Measurements from ENCODE around the gene FHIT. TPM values are rescaled to one million over a fixed set of nuclear protein-coding genes. Genes with fewer than 3 reads are reported as not detected.

Gene FHIT
- polyA plus RNA-seq, 1 donor: 35.8 TPM

DNA sequence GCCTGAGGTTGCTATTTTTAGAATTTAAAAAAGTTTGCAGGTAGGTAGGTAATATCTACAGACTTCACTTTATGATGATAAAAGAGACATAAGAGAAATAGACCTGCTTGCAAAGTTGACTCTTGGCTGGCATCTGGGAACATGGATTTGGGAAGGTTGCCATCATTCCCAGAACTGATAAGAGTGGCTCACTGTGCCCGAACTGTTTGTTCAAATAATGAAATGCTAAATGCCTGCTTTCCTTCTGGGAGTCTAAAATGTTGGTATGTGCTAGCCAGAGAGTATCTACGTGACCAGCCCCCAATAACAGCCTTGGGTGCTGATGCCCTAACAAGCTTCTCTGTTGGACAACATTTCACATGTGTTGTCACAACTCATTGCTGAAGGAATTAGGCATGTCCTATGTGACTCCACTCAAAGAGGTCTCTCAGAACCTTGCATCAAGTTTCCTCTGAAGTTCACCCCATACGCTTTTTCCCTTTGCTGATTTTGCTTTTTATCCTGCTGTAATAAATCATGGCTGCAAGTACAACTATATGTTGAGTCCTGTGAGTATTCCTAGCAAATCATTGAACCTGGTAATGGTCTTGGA, 95.5 kb downstream of the FHIT start:
- Histone ChIP-seq H3K9me3 (ENCODE audit: control insufficient read depth, low read depth, low read length) (no peaks in the 10 kb centered on the region), H3K27ac (ENCODE audit: low read length) (no peak overlapping the region), H3K4me3 (ENCODE audit: low read length) (no peak overlapping the region), H3K27me3 (ENCODE audit: control insufficient read depth, insufficient read depth, low read length) (no peaks in the 10 kb centered on the region), H3K4me1 (ENCODE audit: control insufficient read depth, insufficient read depth, low read length) (no peaks in the 10 kb centered on the region), H3K36me3 (ENCODE audit: control insufficient read depth, insufficient read depth, low read length) (no peaks in the 10 kb centered on the region)
- WGBS (ENCODE audit: insufficient coverage, low lambda C conversion rate): 80% methylated on average over 1 of the region's 3 CpGs
- no peak for DNase-seq

DNA sequence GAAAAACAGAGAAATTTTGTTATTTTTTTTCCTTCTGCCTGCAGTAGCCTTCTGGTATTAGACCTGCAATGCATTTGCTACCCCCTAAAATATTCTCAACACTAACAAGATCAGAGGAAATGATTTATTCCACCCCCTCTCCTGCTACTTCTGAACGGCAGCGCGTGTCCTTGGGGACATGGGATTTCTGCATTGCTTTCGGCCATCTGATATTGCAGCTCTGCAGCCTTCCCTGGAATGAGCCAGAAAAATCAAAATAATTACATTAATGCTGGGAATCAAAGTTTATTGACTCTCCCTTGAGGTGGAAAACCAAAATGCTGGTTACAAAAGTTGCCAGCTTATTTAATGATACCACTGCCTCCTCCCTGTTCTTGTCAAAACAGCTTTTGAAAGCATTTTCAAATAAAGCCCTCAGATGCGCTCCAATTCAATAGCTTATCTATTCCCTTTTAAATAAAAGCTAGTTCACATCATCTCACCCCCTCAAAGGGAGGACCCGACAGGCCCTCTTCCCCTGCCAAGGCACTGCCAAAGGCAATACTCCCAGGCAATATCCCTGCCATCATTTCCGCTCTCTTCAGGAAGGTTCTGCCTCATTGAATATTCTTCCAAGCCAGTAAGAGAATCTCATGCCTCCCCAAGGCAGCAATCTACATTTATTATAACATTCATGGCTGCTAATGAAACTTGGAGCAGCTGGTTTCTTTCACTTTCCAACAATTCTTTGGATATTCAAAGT, 96.6 kb downstream of the FHIT start:
- Histone ChIP-seq H3K36me3 (ENCODE audit: control insufficient read depth, insufficient read depth, low read length) (no peaks in the 10 kb centered on the region), H3K27me3 (ENCODE audit: control insufficient read depth, insufficient read depth, low read length) (no peaks in the 10 kb centered on the region), H3K9me3 (ENCODE audit: control insufficient read depth, low read depth, low read length) (no peaks in the 10 kb centered on the region), H3K4me3 (ENCODE audit: low read length) (no peak overlapping the region), H3K27ac (ENCODE audit: low read length) (no peak overlapping the region), H3K4me1 (ENCODE audit: control insufficient read depth, insufficient read depth, low read length) (no peaks in the 10 kb centered on the region)
- WGBS (ENCODE audit: insufficient coverage, low lambda C conversion rate): 100% methylated on average over 1 of the region's 7 CpGs
- DNase-seq: no peak

DNA sequence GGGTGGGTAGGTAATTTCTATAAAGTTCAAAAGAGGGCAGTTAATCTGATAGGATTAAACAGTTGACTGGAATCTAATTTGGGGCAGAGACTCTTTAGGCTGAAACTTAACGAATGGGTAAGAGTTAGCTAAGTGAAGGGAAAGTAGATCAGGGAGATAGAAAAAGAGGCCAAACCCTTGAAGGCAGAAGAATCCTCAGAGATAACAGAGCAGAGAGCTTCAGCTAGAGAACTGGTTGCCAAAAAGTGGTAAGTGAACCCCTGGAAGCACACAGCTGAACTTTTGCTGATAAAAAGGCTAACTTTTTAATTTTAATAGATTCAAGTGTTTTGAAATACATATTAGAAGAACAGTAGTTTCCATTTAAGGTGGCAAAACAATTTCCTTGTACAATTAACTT, 99.2 kb downstream of the FHIT start:
- no peak for DNase-seq
- Histone ChIP-seq H3K36me3 (ENCODE audit: control insufficient read depth, insufficient read depth, low read length) (no peaks in the 10 kb centered on the region), H3K27me3 (ENCODE audit: control insufficient read depth, insufficient read depth, low read length) (no peaks in the 10 kb centered on the region), H3K4me1 (ENCODE audit: control insufficient read depth, insufficient read depth, low read length) (no peaks in the 10 kb centered on the region), H3K4me3 (ENCODE audit: low read length) (no peak overlapping the region), H3K9me3 (ENCODE audit: control insufficient read depth, low read depth, low read length) (no peaks in the 10 kb centered on the region), H3K27ac (ENCODE audit: low read length) (no peak overlapping the region)
- WGBS (ENCODE audit: insufficient coverage, low lambda C conversion rate): 100% methylated on average over 1 of the region's 1 CpG

DNA sequence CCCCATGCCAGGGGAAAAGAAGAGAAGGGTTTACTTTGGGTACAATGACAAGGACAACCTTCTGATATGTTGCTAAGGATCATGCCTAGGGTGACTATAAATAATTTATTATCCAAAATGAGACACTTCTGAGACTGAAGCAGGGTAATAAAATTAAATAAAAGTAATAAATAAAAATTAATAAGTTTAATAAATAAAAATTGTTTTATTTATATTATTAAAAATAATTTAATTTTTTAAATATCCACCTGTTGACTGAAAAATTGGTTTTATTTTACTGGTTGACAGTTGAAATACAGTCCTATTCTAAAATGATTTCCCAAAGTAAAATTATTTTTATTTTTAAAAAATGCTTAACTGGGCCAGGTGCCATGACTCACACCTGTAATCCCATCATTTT, 102.0 kb downstream of the FHIT start:
- Histone ChIP-seq H3K27me3 (ENCODE audit: control insufficient read depth, insufficient read depth, low read length) (no peaks in the 10 kb centered on the region), H3K4me1 (ENCODE audit: control insufficient read depth, insufficient read depth, low read length) (no peaks in the 10 kb centered on the region), H3K4me3 (ENCODE audit: low read length) (no peak overlapping the region), H3K36me3 (ENCODE audit: control insufficient read depth, insufficient read depth, low read length) (no peaks in the 10 kb centered on the region), H3K9me3 (ENCODE audit: control insufficient read depth, low read depth, low read length) (no peaks in the 10 kb centered on the region), H3K27ac (ENCODE audit: low read length) (no peak overlapping the region)
- DNase-seq: no peak

DNA sequence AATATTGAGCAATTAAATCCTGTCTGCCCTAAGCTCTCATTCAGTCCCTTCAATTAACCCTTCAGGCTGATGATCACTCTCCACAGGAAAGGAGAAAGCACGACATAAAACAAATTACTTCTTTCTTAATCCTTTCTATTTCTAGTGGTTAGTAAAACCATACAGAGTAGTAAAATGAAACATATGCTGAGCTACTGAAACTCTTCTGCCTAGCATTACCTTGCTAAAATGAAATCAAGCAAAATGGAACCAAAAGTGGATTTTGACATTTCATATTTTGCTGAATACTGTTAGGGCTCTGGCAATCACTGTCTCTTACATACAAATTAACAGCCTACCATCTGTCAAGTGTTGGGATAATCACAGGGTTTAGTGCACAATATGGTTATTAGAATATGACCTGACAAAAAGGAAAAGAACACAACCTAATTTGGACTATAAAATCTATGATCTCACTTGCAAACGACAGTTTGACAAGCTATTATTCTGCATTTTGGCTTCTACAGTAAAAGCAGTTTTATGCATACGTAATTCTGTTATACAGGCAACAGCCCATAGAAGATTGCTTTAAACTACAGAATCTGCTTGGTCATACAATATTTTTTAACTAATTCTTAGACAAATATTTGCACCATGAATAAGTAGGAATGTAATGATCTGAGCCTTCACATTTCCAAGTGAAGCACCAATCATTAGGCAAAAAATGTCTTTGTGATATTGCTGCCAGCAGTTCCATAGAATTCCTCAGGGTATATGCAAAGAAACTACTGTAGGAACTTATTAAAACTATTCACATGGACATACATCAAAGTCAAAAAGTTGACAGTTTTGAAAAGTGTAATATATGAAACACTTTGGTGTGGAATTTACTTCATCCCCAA, 105.0 kb downstream of the FHIT start:
- no peak overlapping the region for H3K27ac ChIP-seq (ENCODE audit: low read length)
- H3K36me3 ChIP-seq (ENCODE audit: control insufficient read depth, insufficient read depth, low read length): no peaks in the 10 kb centered on the region
- H3K4me1 ChIP-seq (ENCODE audit: control insufficient read depth, insufficient read depth, low read length): no peaks in the 10 kb centered on the region
- no peaks in the 10 kb centered on the region for H3K9me3 ChIP-seq (ENCODE audit: control insufficient read depth, low read depth, low read length)
- WGBS (ENCODE audit: insufficient coverage, low lambda C conversion rate): no CpG with 5 or more reads among the region's 3 CpGs
- no peaks in the 10 kb centered on the region for H3K27me3 ChIP-seq (ENCODE audit: control insufficient read depth, insufficient read depth, low read length)
- H3K4me3 ChIP-seq (ENCODE audit: low read length): no peak overlapping the region
- DNase-seq: no peak

DNA sequence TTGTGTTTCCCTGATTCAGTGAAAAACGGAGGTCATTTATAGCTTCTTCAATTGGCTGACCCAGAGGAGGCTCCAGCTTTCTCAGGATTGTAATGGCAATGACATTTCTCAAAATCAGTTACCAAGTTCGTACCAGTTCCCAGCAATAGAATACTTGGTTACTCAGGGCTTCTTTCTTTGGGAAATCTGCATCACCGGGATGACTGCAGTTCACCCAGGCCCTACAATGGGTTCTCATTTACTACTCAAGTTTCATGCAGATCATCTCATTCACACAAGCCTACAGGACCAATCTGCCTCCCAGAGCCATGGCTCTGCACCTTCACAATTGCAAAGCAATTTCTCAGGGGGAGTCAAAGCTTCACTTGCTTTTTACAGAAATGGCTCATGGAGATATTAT, 109.6 kb downstream of the FHIT start:
- no peak overlapping the region for H3K4me3 ChIP-seq (ENCODE audit: low read length)
- no peaks in the 10 kb centered on the region for H3K4me1 ChIP-seq (ENCODE audit: control insufficient read depth, insufficient read depth, low read length)
- no peak overlapping the region for H3K27ac ChIP-seq (ENCODE audit: low read length)
- no peaks in the 10 kb centered on the region for H3K27me3 ChIP-seq (ENCODE audit: control insufficient read depth, insufficient read depth, low read length)
- WGBS (ENCODE audit: insufficient coverage, low lambda C conversion rate): no CpG with 5 or more reads among the region's 3 CpGs
- H3K9me3 ChIP-seq (ENCODE audit: control insufficient read depth, low read depth, low read length): no peaks in the 10 kb centered on the region
- H3K36me3 ChIP-seq (ENCODE audit: control insufficient read depth, insufficient read depth, low read length): no peaks in the 10 kb centered on the region
- no peak for DNase-seq

DNA sequence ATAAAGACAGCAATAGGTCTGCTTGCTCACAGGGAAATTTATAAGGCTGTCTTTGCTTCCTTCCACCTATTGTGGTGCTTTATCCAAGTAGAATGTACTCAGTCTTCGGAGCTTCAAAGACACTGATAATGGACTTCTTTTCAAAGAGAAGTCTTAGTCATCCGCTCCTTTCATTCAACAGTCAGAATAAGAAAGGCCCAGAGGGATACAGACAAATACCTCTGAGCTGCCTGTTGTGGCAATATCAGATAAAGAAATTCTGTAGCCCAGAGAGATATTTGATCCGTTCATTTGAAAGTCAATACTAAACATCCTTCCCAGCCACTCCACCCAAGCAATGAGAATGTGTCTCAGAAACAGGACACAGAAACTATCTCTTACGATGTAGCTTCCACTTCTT, 110.0 kb downstream of the FHIT start:
- Histone ChIP-seq H3K9me3 (ENCODE audit: control insufficient read depth, low read depth, low read length) (no peaks in the 10 kb centered on the region), H3K36me3 (ENCODE audit: control insufficient read depth, insufficient read depth, low read length) (no peaks in the 10 kb centered on the region), H3K27ac (ENCODE audit: low read length) (no peak overlapping the region), H3K27me3 (ENCODE audit: control insufficient read depth, insufficient read depth, low read length) (no peaks in the 10 kb centered on the region), H3K4me3 (ENCODE audit: low read length) (no peak overlapping the region), H3K4me1 (ENCODE audit: control insufficient read depth, insufficient read depth, low read length) (no peaks in the 10 kb centered on the region)
- 90% methylated on average over 2 of the region's 4 CpGs for WGBS (ENCODE audit: insufficient coverage, low lambda C conversion rate)
- DNase-seq: no peak

DNA sequence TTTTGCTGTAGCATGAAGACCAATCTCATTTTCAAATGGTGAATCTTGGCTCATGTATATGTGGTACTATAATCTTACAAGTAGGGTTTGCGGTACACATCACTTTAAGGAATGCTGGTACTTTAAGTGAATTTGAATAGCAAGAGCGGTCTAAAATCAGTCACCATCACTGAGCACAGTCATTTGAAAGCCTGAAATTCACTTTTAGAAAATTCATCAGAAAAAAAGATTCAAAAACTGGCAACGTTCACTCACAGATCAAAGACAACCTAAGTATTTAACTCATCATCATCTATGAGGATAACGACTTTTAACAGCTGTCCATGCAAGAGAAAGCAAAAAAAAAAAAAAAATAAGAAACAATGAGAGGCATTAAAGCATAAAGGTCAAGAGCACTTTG, 111.6 kb downstream of the FHIT start:
- no peak for DNase-seq
- 100% methylated on average over 3 of the region's 4 CpGs for WGBS (ENCODE audit: insufficient coverage, low lambda C conversion rate)

DNA sequence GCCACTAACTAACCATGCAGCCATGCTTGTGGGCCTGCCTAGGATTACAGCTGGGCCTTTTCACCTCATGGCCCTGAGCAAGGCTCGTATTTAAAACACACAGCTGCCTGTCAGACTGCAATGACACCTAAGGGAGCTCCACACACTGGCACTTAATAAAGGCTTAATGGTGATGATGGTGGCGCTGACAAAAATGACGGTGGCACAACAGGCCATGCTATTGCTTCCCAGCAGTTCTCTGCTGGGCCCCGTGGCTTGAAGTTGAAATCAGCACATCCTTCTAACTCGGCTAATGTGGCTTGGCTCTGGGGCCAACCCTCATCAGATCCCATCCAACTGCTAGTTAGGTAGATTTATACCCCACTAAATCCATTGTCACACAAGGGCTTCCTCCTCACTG, 112.9 kb downstream of the FHIT start:
- WGBS (ENCODE audit: insufficient coverage, low lambda C conversion rate): no CpG with 5 or more reads among the region's 5 CpGs

More for the DNA sequence above, 111.6 kb downstream of the FHIT start:
- H3K9me3 ChIP-seq (ENCODE audit: control insufficient read depth, low read depth, low read length): no peaks in the 10 kb centered on the region
- H3K4me3 ChIP-seq (ENCODE audit: low read length): no peak overlapping the region
- no peak overlapping the region for H3K27ac ChIP-seq (ENCODE audit: low read length)
- H3K4me1 ChIP-seq (ENCODE audit: control insufficient read depth, insufficient read depth, low read length): no peaks in the 10 kb centered on the region
- H3K27me3 ChIP-seq (ENCODE audit: control insufficient read depth, insufficient read depth, low read length): no peaks in the 10 kb centered on the region
- no peaks in the 10 kb centered on the region for H3K36me3 ChIP-seq (ENCODE audit: control insufficient read depth, insufficient read depth, low read length)

DNA sequence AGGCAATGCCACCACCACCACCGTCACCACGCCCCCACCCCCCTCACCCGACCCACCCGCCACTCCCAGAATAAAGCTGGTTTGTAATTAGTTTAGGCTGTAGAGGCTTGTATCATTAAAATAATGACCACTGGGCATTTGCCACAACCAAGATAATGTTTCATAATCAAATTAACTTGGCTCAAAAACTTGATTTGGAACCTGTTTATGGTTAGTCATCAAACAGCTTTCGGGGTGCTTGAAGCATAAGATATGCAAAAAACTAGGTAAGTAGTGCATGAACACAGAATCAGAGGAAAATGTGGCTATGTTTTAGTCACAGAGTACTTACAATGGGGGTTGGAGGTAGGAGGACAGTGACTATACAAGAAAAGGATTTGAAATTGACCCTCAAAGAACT, 115.1 kb downstream of the FHIT start:
- Histone ChIP-seq H3K4me1 (ENCODE audit: control insufficient read depth, insufficient read depth, low read length) (no peaks in the 10 kb centered on the region), H3K36me3 (ENCODE audit: control insufficient read depth, insufficient read depth, low read length) (no peaks in the 10 kb centered on the region), H3K27ac (ENCODE audit: low read length) (no peak overlapping the region), H3K9me3 (ENCODE audit: control insufficient read depth, low read depth, low read length) (no peaks in the 10 kb centered on the region), H3K4me3 (ENCODE audit: low read length) (no peak overlapping the region), H3K27me3 (ENCODE audit: control insufficient read depth, insufficient read depth, low read length) (no peaks in the 10 kb centered on the region)
- DNase-seq: no peak
- 100% methylated on average over 1 of the region's 5 CpGs for WGBS (ENCODE audit: insufficient coverage, low lambda C conversion rate)

More for the DNA sequence above, 112.9 kb downstream of the FHIT start:
- no peaks in the 10 kb centered on the region for H3K36me3 ChIP-seq (ENCODE audit: control insufficient read depth, insufficient read depth, low read length)
- H3K27ac ChIP-seq (ENCODE audit: low read length): no peak overlapping the region
- H3K9me3 ChIP-seq (ENCODE audit: control insufficient read depth, low read depth, low read length): no peaks in the 10 kb centered on the region
- H3K4me1 ChIP-seq (ENCODE audit: control insufficient read depth, insufficient read depth, low read length): no peaks in the 10 kb centered on the region
- no peaks in the 10 kb centered on the region for H3K27me3 ChIP-seq (ENCODE audit: control insufficient read depth, insufficient read depth, low read length)
- DNase-seq: no peak
- no peak overlapping the region for H3K4me3 ChIP-seq (ENCODE audit: low read length)

Data from large intestine (tissue), 3 donors.